ENCODE results near the gene MAP2K5. TPM values are rescaled to one million over a fixed set of nuclear protein-coding genes. Genes with fewer than 3 reads are reported as not detected.

MAP2K5 gene
- total RNA-seq, 1 donor from 2014 or later: 19.6 TPM

GRCh38 chr15:67815036-67815592, 272.6 kb downstream of the MAP2K5 start:
- Mint-ChIP-seq H3K27me3 (ENCODE audit: low read depth) (peaks cover 41% of the 10 kb centered on the region), H3K9me3 (no peaks in the 10 kb centered on the region), H3K27ac (ENCODE audit: unreplicated experiment) (no peak overlapping the region), H3K4me1 (peaks cover 8% of the 10 kb centered on the region), H3K4me3 (no peak overlapping the region), H3K36me3 (ENCODE audit: low read depth) (peaks cover 4% of the 10 kb centered on the region)
- no peak for TF ChIP-seq CTCF (conservative IDR thresholded peaks at IDR 0.05)
- no peak for DNase-seq (ENCODE audit: low read depth, low spot score)

- peaks cover 56% of the 10 kb centered on the region for H3K27me3 Mint-ChIP-seq (ENCODE audit: low read depth)
- peaks cover 13% of the 10 kb centered on the region for H3K4me1 Mint-ChIP-seq
- H3K4me3 Mint-ChIP-seq: no peak overlapping the region
- H3K27ac Mint-ChIP-seq (ENCODE audit: unreplicated experiment): no peak overlapping the region
- no peaks in the 10 kb centered on the region for H3K9me3 Mint-ChIP-seq
- no peak for TF ChIP-seq CTCF (conservative IDR thresholded peaks at IDR 0.05)
- H3K36me3 Mint-ChIP-seq (ENCODE audit: low read depth): peaks cover 4% of the 10 kb centered on the region
- no peak for DNase-seq (ENCODE audit: low read depth, low spot score)
Measured at GRCh38 chr15:67816668-67817067, 274.2 kb downstream of the MAP2K5 start.

- Mint-ChIP-seq H3K27me3 (ENCODE audit: low read depth) (peaks cover 65% of the 10 kb centered on the region), H3K4me3 (no peak overlapping the region), H3K4me1 (peaks cover 14% of the 10 kb centered on the region), H3K27ac (ENCODE audit: unreplicated experiment) (no peak overlapping the region), H3K9me3 (no peaks in the 10 kb centered on the region), H3K36me3 (ENCODE audit: low read depth) (peaks cover 4% of the 10 kb centered on the region)
- no peak for DNase-seq (ENCODE audit: low read depth, low spot score)
- no peak for TF ChIP-seq CTCF (conservative IDR thresholded peaks at IDR 0.05)
Measured at GRCh38 chr15:67818464-67818863, 276.0 kb downstream of the MAP2K5 start.

- DNase-seq (ENCODE audit: low read depth, low spot score): no peak
- no peak for TF ChIP-seq CTCF (conservative IDR thresholded peaks at IDR 0.05)
- Mint-ChIP-seq H3K27ac (ENCODE audit: unreplicated experiment) (no peak overlapping the region), H3K4me1 (peaks cover 21% of the 10 kb centered on the region), H3K4me3 (no peak overlapping the region), H3K27me3 (ENCODE audit: low read depth) (peaks cover 77% of the 10 kb centered on the region), H3K36me3 (ENCODE audit: low read depth) (peaks cover 4% of the 10 kb centered on the region), H3K9me3 (no peaks in the 10 kb centered on the region)
Measured at GRCh38 chr15:67819636-67820035, 277.1 kb downstream of the MAP2K5 start.

- no peak overlapping the region for H3K4me3 Mint-ChIP-seq
- TF ChIP-seq CTCF (conservative IDR thresholded peaks at IDR 0.05): no peak
- H3K4me1 Mint-ChIP-seq: peaks cover 21% of the 10 kb centered on the region
- no peaks in the 10 kb centered on the region for H3K9me3 Mint-ChIP-seq
- H3K27me3 Mint-ChIP-seq (ENCODE audit: low read depth): peaks cover 84% of the 10 kb centered on the region
- H3K36me3 Mint-ChIP-seq (ENCODE audit: low read depth): peaks cover 4% of the 10 kb centered on the region
- DNase-seq (ENCODE audit: low read depth, low spot score): no peak
- H3K27ac Mint-ChIP-seq (ENCODE audit: unreplicated experiment): no peak overlapping the region
Measured at GRCh38 chr15:67820122-67820991, 277.9 kb downstream of the MAP2K5 start.

All from neural crest cell (in vitro differentiated cells).